ENCODE results near the gene KRT20.
"Not testable (repeated sequence)": the region's sequence is repeated elsewhere in the genome, so short reads cannot be mapped to it uniquely, and the experiment has no call there.

DNA sequence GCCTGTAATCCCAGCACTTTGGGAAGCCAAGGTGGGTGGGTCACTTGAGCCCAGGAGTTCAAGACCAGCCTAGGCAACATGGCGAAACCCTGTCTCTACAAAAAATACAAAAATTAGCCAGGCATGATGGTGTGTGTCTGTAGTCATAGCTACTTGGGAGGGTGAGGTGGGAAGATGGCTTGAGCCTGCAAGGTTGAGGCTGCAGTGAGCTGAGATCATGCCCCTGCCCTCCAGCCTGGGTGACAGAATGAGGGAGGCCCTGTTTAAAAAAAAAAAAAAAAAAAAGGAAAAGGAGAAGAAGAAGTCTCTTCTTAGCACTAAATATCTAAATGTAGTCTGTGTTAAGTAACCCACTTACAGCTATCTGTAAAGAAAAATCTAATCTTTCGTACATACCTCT, 32.1 kb upstream of the KRT20 start:
- TF ChIP-seq, protein P1, sequence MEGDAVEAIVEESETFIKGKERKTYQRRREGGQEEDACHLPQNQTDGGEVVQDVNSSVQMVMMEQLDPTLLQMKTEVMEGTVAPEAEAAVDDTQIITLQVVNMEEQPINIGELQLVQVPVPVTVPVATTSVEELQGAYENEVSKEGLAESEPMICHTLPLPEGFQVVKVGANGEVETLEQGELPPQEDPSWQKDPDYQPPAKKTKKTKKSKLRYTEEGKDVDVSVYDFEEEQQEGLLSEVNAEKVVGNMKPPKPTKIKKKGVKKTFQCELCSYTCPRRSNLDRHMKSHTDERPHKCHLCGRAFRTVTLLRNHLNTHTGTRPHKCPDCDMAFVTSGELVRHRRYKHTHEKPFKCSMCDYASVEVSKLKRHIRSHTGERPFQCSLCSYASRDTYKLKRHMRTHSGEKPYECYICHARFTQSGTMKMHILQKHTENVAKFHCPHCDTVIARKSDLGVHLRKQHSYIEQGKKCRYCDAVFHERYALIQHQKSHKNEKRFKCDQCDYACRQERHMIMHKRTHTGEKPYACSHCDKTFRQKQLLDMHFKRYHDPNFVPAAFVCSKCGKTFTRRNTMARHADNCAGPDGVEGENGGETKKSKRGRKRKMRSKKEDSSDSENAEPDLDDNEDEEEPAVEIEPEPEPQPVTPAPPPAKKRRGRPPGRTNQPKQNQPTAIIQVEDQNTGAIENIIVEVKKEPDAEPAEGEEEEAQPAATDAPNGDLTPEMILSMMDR (IDR thresholded peaks at IDR 0.05), result not testable (repeated sequence)
- not testable (repeated sequence) for TF ChIP-seq POLR2A, EP300 (IDR thresholded peaks at IDR 0.05)
